K562 (cell line): Measurements from ENCODE around the gene LILRA6. TPM values are rescaled to one million over a fixed set of nuclear protein-coding genes. Genes with fewer than 3 reads are reported as not detected.

Experiments
- C11orf30 ChIP-seq: fragments of 450-650 bp; IDR thresholded peaks from 2 replicates; pipeline ENCODE4 v1.6.1; 2016; ENCODE audit warnings: low read depth, mild to moderate bottlenecking
- CBX1 ChIP-seq: sonication (generic); IDR thresholded peaks from 2 replicates; pipeline ENCODE4 v1.6.1; 2016; ENCODE audit warnings: antibody characterized with exemption, low read depth, mild to moderate bottlenecking
- CBX3 ChIP-seq, 2 experiments: IDR thresholded peaks; 1 replicate in 1 of 2; 2 replicates in 1 of 2; pipeline ENCODE4 v1.6.1; 2012; ENCODE audit warnings: inconsistent platforms in 2 of 2, low read length in 2 of 2, borderline replicate concordance in 1 of 2, control low read depth in 1 of 2
- CHD4 ChIP-seq: fragments of 200-600 bp; sonication (generic); IDR thresholded peaks from 3 replicates; pipeline ENCODE4 v1.6.1; 2012; ENCODE audit warnings: low read depth, mild to moderate bottlenecking, mixed read lengths, low read length, inconsistent platforms; ENCODE audit not compliant: insufficient read depth, insufficient replicate concordance, poor library complexity, severe bottlenecking
- E2F3 ChIP-seq: fragments of 250-450 bp; sonication (Bioruptor Pico); IDR thresholded peaks from 2 replicates; pipeline ENCODE4 v1.4.0; 2020; ENCODE audit warnings: mild to moderate bottlenecking
- FOSL1 ChIP-seq: fragments of 200-800 bp; sonication (Bioruptor generic); conservative IDR thresholded peaks from 2 replicates; pipeline ENCODE4 v1.6.1; 2016; ENCODE audit warnings: missing genetic modification characterization, missing compliant biosample characterization
- ILF3 ChIP-seq: fragments of 450-650 bp; IDR thresholded peaks from 2 replicates; pipeline ENCODE4 v1.6.1; 2018; ENCODE audit warnings: antibody characterized with exemption, mild to moderate bottlenecking, moderate library complexity, borderline replicate concordance
- KAT2B ChIP-seq: IDR thresholded peaks from one replicate; pipeline ENCODE4 v1.6.1; 2012; ENCODE audit warnings: low read depth, mild to moderate bottlenecking, control low read depth, inconsistent platforms, low read length, moderate library complexity
- NUFIP1 ChIP-seq: fragments of 450-650 bp; IDR thresholded peaks from 2 replicates; pipeline ENCODE4 v1.6.1; 2018; ENCODE audit not compliant: partially characterized antibody
- PHF8 ChIP-seq: fragments of 200-600 bp; sonication (generic); IDR thresholded peaks from 2 replicates; pipeline ENCODE4 v1.6.1; 2012; ENCODE audit warnings: mixed run types, mild to moderate bottlenecking, inconsistent platforms, low read length, moderate library complexity, borderline replicate concordance
- PML ChIP-seq: IDR thresholded peaks from 2 replicates; pipeline ENCODE4 v1.6.1; 2012; ENCODE audit warnings: low read length, inconsistent platforms
- PTBP1 ChIP-seq: fragments of 200-400 bp; formaldehyde crosslinking; IDR thresholded peaks from 2 replicates; pipeline ENCODE4 v1.6.1; 2017; ENCODE audit warnings: low read depth, low read length
- RFX7 ChIP-seq: fragments of 250-450 bp; sonication (Bioruptor Pico); IDR thresholded peaks from 2 replicates; pipeline ENCODE4 v1.5.1; 2021; ENCODE audit warnings: mild to moderate bottlenecking
- SMARCA5 ChIP-seq: fragments of 450-650 bp; IDR thresholded peaks from 2 replicates; pipeline ENCODE4 v1.6.1; 2016
- SP1 ChIP-seq: sonication (generic); formaldehyde crosslinking; IDR thresholded peaks from 2 replicates; pipeline ENCODE4 v1.8.1; 2022; ENCODE audit warnings: mild to moderate bottlenecking, missing genetic modification reagents
- ZNF140 ChIP-seq: fragments of 250-450 bp; sonication (Bioruptor Pico); IDR thresholded peaks from 2 replicates; pipeline ENCODE4 v1.8.0; 2021; ENCODE audit warnings: moderate library complexity, mild to moderate bottlenecking, inconsistent platforms
- ZNF146 ChIP-seq: IDR thresholded peaks from one replicate; pipeline ENCODE4 v1.6.1; 2018; ENCODE audit warnings: missing compliant biosample characterization; ENCODE audit not compliant: unreplicated experiment
- ZNF24 ChIP-seq: fragments of 450-650 bp; IDR thresholded peaks from 2 replicates; pipeline ENCODE4 v1.6.1; 2016
- ZNF282 ChIP-seq: sonication (generic); formaldehyde crosslinking; IDR thresholded peaks from 2 replicates; pipeline ENCODE4 v1.8.1; 2023; ENCODE audit warnings: missing genetic modification reagents
- ZNF778 ChIP-seq: fragments of 450-650 bp; formaldehyde crosslinking; IDR thresholded peaks from 2 replicates; pipeline ENCODE4 v1.4.0; 2020; ENCODE audit warnings: mild to moderate bottlenecking, moderate library complexity
- ZNF79 ChIP-seq: fragments of 250-450 bp; sonication (Bioruptor Pico); IDR thresholded peaks from 2 replicates; pipeline ENCODE4 v1.4.0; 2020; ENCODE audit warnings: low read depth, mild to moderate bottlenecking, moderate library complexity
- ZNF830 ChIP-seq: fragments of 250-450 bp; sonication (Bioruptor Pico); IDR thresholded peaks from 2 replicates; pipeline ENCODE4 v1.5.0; 2021; ENCODE audit warnings: mild to moderate bottlenecking
- polyA plus RNA-seq, 8 experiments: library from polyadenylated mRNA; depleted of rRNA in 4 of 8; stranded (reverse) in 5 of 8; unstranded in 3 of 8; fragments of >200 nt; fragmentation: Nextera tagmentation in 2 of 8; fragmentation: Illumina TruSeq in 1 of 8; extraction: Ambion mirVana in 2 of 8; extraction: Trizol in 1 of 8; gene quantifications; 2 replicates each; pipeline versions ENCODE4 v1.2.1 to v1.2.3, GENCODE V29; 2011 to 2014; ENCODE audit warnings: inconsistent platforms in 1 of 8, missing spikeins in 1 of 8
- total RNA-seq, 7 experiments: library from RNA; depleted of rRNA in 6 of 7; stranded (reverse); fragments of >200 nt in 6 of 7; fragmentation: Illumina TruSeq in 2 of 7; extraction: Trizol in 2 of 7; gene quantifications; 2 replicates each; pipeline versions ENCODE4 v1.2.1 to v1.2.3, GENCODE V29; 2011 to 2021; ENCODE audit warnings: low replicate concordance in 1 of 7
- TF ChIP-seq, protein P1 (sequence below), 2 experiments: fragments of 450-650 bp in 1 of 2; sonication (generic) in 1 of 2; formaldehyde crosslinking; conservative IDR thresholded peaks; 2 replicates each; pipeline versions ENCODE4 v1.4.0 to v1.8.1; 2020 to 2022; ENCODE audit warnings: mild to moderate bottlenecking in 1 of 2, missing genetic modification reagents in 1 of 2
- TF ChIP-seq, protein P2 (sequence below): fragments of 450-650 bp; formaldehyde crosslinking; IDR thresholded peaks from 2 replicates; pipeline ENCODE4 v1.4.0; 2022; ENCODE audit warnings: missing genetic modification characterization
- TF ChIP-seq, protein P3 (sequence below): fragments of 250-450 bp; sonication (Bioruptor Pico); IDR thresholded peaks from 2 replicates; pipeline ENCODE4 v1.8.0; 2022; ENCODE audit warnings: moderate library complexity, mild to moderate bottlenecking, inconsistent platforms
- TF ChIP-seq, protein P4 (sequence below): fragments of 450-650 bp; IDR thresholded peaks from 2 replicates; pipeline ENCODE4 v1.6.1; 2016; ENCODE audit warnings: borderline replicate concordance

The LILRA6 gene
- total and polyA plus RNA-seq, 9 of the 15 experiments (the other 6 are each of a cell fraction or from before 2014, with no cell fraction given): 0.03 TPM; not detected in 8

DNA sequence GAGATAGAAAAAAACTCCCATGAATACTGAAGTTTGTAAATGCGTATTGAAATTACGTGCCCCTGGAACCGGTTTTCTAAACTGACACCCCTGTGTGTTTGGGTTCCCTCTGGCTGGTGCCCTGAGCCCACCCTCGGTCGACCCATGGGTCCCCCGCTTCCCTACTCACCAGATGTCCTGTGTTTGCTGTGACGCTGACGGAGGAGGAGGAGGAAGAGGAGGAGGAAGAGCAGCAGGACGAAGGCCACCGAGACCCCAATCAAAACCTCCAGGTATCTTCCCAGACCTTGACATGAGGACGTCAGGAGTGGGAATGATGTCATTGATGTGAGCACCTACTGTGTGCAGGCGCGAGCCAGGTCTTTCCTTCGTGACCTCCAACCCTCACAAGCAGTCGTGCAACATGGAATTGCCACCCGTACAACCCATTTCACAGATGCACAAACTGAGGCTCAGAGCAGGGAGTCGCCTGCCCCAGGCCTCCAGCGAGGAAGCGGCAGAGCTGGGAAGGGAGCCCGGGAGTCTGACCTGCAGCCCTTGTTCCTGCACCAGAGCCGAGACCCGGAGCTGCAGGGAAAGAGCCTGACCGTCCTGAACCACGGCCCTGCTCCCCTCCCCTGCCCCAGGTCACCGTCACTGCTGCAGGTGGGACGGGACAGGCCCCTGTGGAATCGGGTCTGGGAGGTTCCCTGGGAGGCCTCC is 23.5 kb downstream of the LILRA6 start (continued):
- no peak for TF ChIP-seq C11orf30
- TF ChIP-seq FOSL1: no peak
- TF ChIP-seq ZNF778 (CRISPR knock-in tag): no peak
- TF ChIP-seq, protein P1, sequence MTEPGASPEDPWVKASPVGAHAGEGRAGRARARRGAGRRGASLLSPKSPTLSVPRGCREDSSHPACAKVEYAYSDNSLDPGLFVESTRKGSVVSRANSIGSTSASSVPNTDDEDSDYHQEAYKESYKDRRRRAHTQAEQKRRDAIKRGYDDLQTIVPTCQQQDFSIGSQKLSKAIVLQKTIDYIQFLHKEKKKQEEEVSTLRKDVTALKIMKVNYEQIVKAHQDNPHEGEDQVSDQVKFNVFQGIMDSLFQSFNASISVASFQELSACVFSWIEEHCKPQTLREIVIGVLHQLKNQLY (CRISPR knock-in tag; conservative IDR thresholded peaks at IDR 0.05): no peak
- no peak for TF ChIP-seq ZNF146
- no peak for TF ChIP-seq E2F3 (CRISPR knock-in tag)
- no peak for TF ChIP-seq ILF3
- no peak for TF ChIP-seq KAT2B
- no peak for TF ChIP-seq ZNF79 (CRISPR knock-in tag)
- TF ChIP-seq ZNF830 (CRISPR knock-in tag): no peak
- TF ChIP-seq CHD4: no peak
- TF ChIP-seq, protein P2, sequence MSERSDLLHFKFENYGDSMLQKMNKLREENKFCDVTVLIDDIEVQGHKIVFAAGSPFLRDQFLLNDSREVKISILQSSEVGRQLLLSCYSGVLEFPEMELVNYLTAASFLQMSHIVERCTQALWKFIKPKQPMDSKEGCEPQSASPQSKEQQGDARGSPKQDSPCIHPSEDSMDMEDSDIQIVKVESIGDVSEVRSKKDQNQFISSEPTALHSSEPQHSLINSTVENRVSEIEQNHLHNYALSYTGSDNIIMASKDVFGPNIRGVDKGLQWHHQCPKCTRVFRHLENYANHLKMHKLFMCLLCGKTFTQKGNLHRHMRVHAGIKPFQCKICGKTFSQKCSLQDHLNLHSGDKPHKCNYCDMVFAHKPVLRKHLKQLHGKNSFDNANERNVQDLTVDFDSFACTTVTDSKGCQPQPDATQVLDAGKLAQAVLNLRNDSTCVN (CRISPR knock-in tag): no peak
- TF ChIP-seq NUFIP1: no peak
- TF ChIP-seq, protein P3, sequence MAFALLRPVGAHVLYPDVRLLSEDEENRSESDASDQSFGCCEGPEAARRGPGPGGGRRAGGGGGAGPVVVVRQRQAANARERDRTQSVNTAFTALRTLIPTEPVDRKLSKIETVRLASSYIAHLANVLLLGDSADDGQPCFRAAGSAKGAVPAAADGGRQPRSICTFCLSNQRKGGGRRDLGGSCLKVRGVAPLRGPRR: no peak
- TF ChIP-seq, protein P4, sequence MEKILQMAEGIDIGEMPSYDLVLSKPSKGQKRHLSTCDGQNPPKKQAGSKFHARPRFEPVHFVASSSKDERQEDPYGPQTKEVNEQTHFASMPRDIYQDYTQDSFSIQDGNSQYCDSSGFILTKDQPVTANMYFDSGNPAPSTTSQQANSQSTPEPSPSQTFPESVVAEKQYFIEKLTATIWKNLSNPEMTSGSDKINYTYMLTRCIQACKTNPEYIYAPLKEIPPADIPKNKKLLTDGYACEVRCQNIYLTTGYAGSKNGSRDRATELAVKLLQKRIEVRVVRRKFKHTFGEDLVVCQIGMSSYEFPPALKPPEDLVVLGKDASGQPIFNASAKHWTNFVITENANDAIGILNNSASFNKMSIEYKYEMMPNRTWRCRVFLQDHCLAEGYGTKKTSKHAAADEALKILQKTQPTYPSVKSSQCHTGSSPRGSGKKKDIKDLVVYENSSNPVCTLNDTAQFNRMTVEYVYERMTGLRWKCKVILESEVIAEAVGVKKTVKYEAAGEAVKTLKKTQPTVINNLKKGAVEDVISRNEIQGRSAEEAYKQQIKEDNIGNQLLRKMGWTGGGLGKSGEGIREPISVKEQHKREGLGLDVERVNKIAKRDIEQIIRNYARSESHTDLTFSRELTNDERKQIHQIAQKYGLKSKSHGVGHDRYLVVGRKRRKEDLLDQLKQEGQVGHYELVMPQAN: no peak
- peak; percentile 86; the same call in 1 of the 2 replicates for TF ChIP-seq PTBP1
- TF ChIP-seq PML: no peak
- TF ChIP-seq RFX7 (CRISPR knock-in tag): no peak
- no peak for TF ChIP-seq SP1
- TF ChIP-seq CBX3 (IDR thresholded peaks at IDR 0.05; ENCODE audit: borderline replicate concordance in 1 of 2, low read length in 2 of 2): peak in 1 of 2 experiments; percentile 26; a peak in 1 of 3 replicates
- no peak for TF ChIP-seq ZNF24
- TF ChIP-seq PHF8: no peak
- TF ChIP-seq SMARCA5: peak; percentile 91
- peak; percentile 71; the same call in 1 of the 2 replicates for TF ChIP-seq CBX1
- no peak for TF ChIP-seq ZNF140 (CRISPR knock-in tag)
- TF ChIP-seq ZNF282 (CRISPR knock-in tag): no peak
